Femur (tissue), 1 donor: ENCODE measurements around the gene DDX10.

Source experiments
- DNase-seq: peaks from one replicate; pipeline ENCODE4 v3.0.0-alpha.2; 2017

DDX10 gene

GRCh38 chr11:108877178-108877577, 212.3 kb downstream of the DDX10 start:
- no peak for DNase-seq

GRCh38 chr11:108880510-108880909, 215.6 kb downstream of the DDX10 start:
- DNase-seq: no peak

GRCh38 chr11:108881131-108881530, 216.3 kb downstream of the DDX10 start:
- DNase-seq: no peak

- DNase-seq: no peak
Observed at GRCh38 chr11:108882211-108882831, 217.5 kb downstream of the DDX10 start.

- no peak for DNase-seq
Observed at GRCh38 chr11:108886005-108886659, 221.3 kb downstream of the DDX10 start.

- no peak for DNase-seq
Observed at GRCh38 chr11:108886660-108887009, 221.8 kb downstream of the DDX10 start.

- peak; percentile 52 for DNase-seq
Observed at GRCh38 chr11:108887436-108888238, 222.8 kb downstream of the DDX10 start.

GRCh38 chr11:108890482-108891105, 225.7 kb downstream of the DDX10 start:
- no peak for DNase-seq

GRCh38 chr11:108891143-108891542, 226.3 kb downstream of the DDX10 start:
- DNase-seq: no peak

GRCh38 chr11:108891909-108892511, 227.1 kb downstream of the DDX10 start:
- DNase-seq: no peak

- DNase-seq: no peak
Observed at GRCh38 chr11:108895579-108896480, 231.0 kb downstream of the DDX10 start.

- no peak for DNase-seq
Observed at GRCh38 chr11:108897071-108897481, 232.2 kb downstream of the DDX10 start.

GRCh38 chr11:108897916-108898315, 233.0 kb downstream of the DDX10 start:
- DNase-seq: no peak

GRCh38 chr11:108901359-108901758, 236.5 kb downstream of the DDX10 start:
- DNase-seq: no peak

GRCh38 chr11:108902027-108902469, 237.2 kb downstream of the DDX10 start:
- DNase-seq: no peak

- DNase-seq: no peak
Observed at GRCh38 chr11:108904480-108904879, 239.6 kb downstream of the DDX10 start.

GRCh38 chr11:108906329-108906728, 241.5 kb downstream of the DDX10 start:
- no peak for DNase-seq

GRCh38 chr11:108906826-108907225, 242.0 kb downstream of the DDX10 start:
- DNase-seq: no peak

GRCh38 chr11:108909041-108909440, 244.2 kb downstream of the DDX10 start:
- no peak for DNase-seq

GRCh38 chr11:108909921-108910320, 245.1 kb downstream of the DDX10 start:
- DNase-seq: no peak

- no peak for DNase-seq
Observed at GRCh38 chr11:108912581-108912980, 247.7 kb downstream of the DDX10 start.

- no peak for DNase-seq
Observed at GRCh38 chr11:108913204-108913603, 248.3 kb downstream of the DDX10 start.
